Activated CD4-positive, alpha-beta T cell treated with anti-CD3 and anti-CD28 coated beads, Interleukin-2, amount 10 ng/mL, durations not matched to agents 7 days and 5 days (primary cell): ENCODE data around the gene SERBP1. TPM values are rescaled to one million over a fixed set of nuclear protein-coding genes. Genes with fewer than 3 reads are reported as not detected.

Experiments
- CTCF ChIA-PET: fragments of 350-600 bp; sonication (Branson Sonifier 250); formaldehyde crosslinking; loops from one replicate; lab custom pipeline; 2021; ENCODE audit warnings: antibody characterized with exemption; lab: Charles Lee
- POLR2A ChIA-PET: fragments of 350-600 bp; sonication (Branson Sonifier 250); formaldehyde crosslinking; loops from one replicate; lab custom pipeline; 2021; ENCODE audit warnings: antibody characterized with exemption; lab: Charles Lee
- DNase-seq: peaks from one replicate; pipeline ENCODE4 v3.0.0-alpha.2; 2020
- H3K27ac Mint-ChIP-seq: one replicate; pipeline ENCODE4 v1.8.0; 2021; ENCODE audit warnings: mild to moderate bottlenecking, moderate library complexity, mixed read lengths
- H3K27me3 Mint-ChIP-seq: one replicate; pipeline ENCODE4 v1.8.0; 2021; ENCODE audit warnings: mixed read lengths
- H3K36me3 Mint-ChIP-seq: one replicate; pipeline ENCODE4 v1.8.0; 2021; ENCODE audit warnings: low read depth, mixed read lengths
- H3K4me1 Mint-ChIP-seq: one replicate; pipeline ENCODE4 v1.8.0; 2021; ENCODE audit warnings: mixed read lengths
- H3K4me3 Mint-ChIP-seq: one replicate; pipeline ENCODE4 v1.8.0; 2021; ENCODE audit warnings: mild to moderate bottlenecking, moderate library complexity, mixed read lengths
- H3K9me3 Mint-ChIP-seq: one replicate; pipeline ENCODE4 v1.8.0; 2021; ENCODE audit warnings: mixed read lengths
- total RNA-seq, 2 experiments: library from RNA; stranded (reverse); gene quantifications; one replicate each; pipeline ENCODE4 v1.2.3, GENCODE V29; 2021

The SERBP1 gene
- total RNA-seq, 2 experiments from 2014 or later = 245 to 253 TPM

GRCh38 chr1:67399199-67399993 lies 30.8 kb downstream of the SERBP1 start:
- POLR2A ChIA-PET = no interaction called here
- Mint-ChIP-seq H3K4me1 (peaks cover 3% of the 10 kb centered on the region), H3K4me3 (no peak overlapping the region), H3K27me3 (no peaks in the 10 kb centered on the region), H3K9me3 (no peaks in the 10 kb centered on the region), H3K27ac (no peak overlapping the region), H3K36me3 (peaks cover 53% of the 10 kb centered on the region)
- CTCF ChIA-PET = interaction anchor here (1.2 to 3.1 kb wide), 3 partner anchors 9 to 21 kb away, joined by 4 to 13 read pairs (median 5); no protein-coding TSS in a partner anchor
- no peak for DNase-seq

DNA sequence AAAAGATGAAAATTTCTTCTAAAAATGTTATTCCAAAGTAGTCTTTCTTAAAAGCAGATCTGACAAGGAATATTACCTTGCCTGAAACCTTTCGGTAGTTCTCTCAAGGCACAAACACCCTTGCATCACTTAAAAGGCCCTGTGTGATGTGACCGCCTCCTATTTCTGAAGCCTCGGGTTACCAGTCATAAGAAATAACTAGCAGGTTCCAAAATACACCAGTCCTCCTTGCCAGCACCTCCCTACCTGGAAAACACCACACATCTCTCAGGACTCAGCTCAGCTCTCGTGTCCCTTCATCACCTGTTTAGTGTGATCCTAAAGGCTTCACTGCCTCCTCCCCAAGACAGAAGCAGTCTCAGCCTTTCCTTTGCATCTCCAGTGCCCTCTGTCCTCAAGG lies 35.7 kb downstream of the SERBP1 start:
- H3K27ac Mint-ChIP-seq = peak overlapping the region; percentile 25
- H3K9me3 Mint-ChIP-seq = no peaks in the 10 kb centered on the region
- POLR2A ChIA-PET = no interaction called here
- H3K4me3 Mint-ChIP-seq = no peak overlapping the region
- CTCF ChIA-PET = no interaction called here
- no peaks in the 10 kb centered on the region for H3K27me3 Mint-ChIP-seq
- H3K36me3 Mint-ChIP-seq = peaks cover 64% of the 10 kb centered on the region
- no peak for DNase-seq
- peaks cover 5% of the 10 kb centered on the region for H3K4me1 Mint-ChIP-seq

GRCh38 chr1:67393737-67394136 lies 36.5 kb downstream of the SERBP1 start:
- H3K27ac Mint-ChIP-seq = peak overlapping the region; percentile 21
- POLR2A ChIA-PET = no interaction called here
- CTCF ChIA-PET = interaction anchor here (1.5 kb wide), 1 partner anchor 182 kb away, joined by 3 read pairs; no protein-coding TSS in a partner anchor
- H3K27me3 Mint-ChIP-seq = no peaks in the 10 kb centered on the region
- DNase-seq = no peak
- H3K36me3 Mint-ChIP-seq = peaks cover 60% of the 10 kb centered on the region
- H3K4me1 Mint-ChIP-seq = peaks cover 2% of the 10 kb centered on the region
- H3K9me3 Mint-ChIP-seq = no peaks in the 10 kb centered on the region
- H3K4me3 Mint-ChIP-seq = no peak overlapping the region

GRCh38 chr1:67393240-67393639 lies 37.0 kb downstream of the SERBP1 start:
- ChIA-PET CTCF (interaction anchor here (1.5 kb wide), 1 partner anchor 182 kb away, joined by 3 read pairs; no protein-coding TSS in a partner anchor), POLR2A (no interaction called here)
- no peak overlapping the region for H3K4me3 Mint-ChIP-seq
- H3K27me3 Mint-ChIP-seq = no peaks in the 10 kb centered on the region
- H3K36me3 Mint-ChIP-seq = peaks cover 56% of the 10 kb centered on the region
- no peak for DNase-seq
- peak overlapping the region; percentile 79 for H3K27ac Mint-ChIP-seq
- H3K9me3 Mint-ChIP-seq = no peaks in the 10 kb centered on the region
- H3K4me1 Mint-ChIP-seq = peaks cover 2% of the 10 kb centered on the region

DNA sequence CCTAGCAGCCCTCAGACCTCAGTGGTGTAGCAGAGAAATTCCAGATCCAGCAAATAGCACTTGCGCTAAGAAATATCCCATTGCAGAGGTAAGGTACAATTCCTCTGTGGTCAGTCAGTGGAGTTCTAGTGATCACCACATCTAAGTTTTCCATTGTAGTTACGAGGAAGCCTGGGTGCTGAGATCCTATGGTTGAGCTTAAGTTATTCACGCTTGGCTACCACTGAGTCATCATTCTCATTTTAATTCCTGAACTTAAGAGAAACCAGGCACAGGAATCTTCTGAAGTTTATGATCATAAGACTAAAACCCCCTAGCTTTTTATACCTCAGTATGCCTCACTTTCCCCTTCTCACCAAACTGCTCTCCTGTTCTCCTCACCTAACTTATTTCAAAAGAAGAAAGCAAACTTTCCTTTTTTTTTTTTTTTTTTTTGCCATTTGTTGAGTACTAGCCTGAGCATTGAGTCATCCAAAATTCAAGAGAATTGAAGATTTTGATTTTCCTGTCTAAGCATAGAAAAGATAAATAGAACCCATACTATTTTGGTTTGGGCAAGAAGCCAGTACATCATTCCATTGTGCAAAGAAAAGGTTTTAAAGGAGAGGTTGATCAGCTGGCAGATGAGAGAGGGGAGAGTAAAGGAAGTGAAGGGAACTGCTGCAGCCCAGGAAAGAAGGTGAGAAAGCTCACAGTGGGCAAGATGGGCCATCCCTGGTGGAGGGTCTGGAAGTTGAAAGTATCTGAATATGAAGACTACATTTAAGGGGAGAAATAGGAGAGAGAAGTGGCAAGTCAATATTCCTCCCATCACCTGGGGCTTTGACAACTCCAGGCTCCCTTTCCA lies 39.9 kb downstream of the SERBP1 start:
- H3K27ac Mint-ChIP-seq = no peak overlapping the region
- no peak overlapping the region for H3K4me3 Mint-ChIP-seq
- no peaks in the 10 kb centered on the region for H3K27me3 Mint-ChIP-seq
- CTCF ChIA-PET = no interaction called here
- H3K36me3 Mint-ChIP-seq = peaks cover 48% of the 10 kb centered on the region
- peaks cover 2% of the 10 kb centered on the region for H3K4me1 Mint-ChIP-seq
- DNase-seq = no peak
- POLR2A ChIA-PET = no interaction called here
- peaks cover 7% of the 10 kb centered on the region for H3K9me3 Mint-ChIP-seq

- CTCF ChIA-PET = interaction anchor here (1.2 kb wide), 1 partner anchor 35 kb away, joined by 3 read pairs; no protein-coding TSS in a partner anchor
- POLR2A ChIA-PET = no interaction called here
- DNase-seq = no peak
- Mint-ChIP-seq H3K4me3 (no peak overlapping the region), H3K4me1 (no peaks in the 10 kb centered on the region), H3K27ac (no peak overlapping the region), H3K9me3 (peaks cover 45% of the 10 kb centered on the region), H3K36me3 (peaks cover 73% of the 10 kb centered on the region), H3K27me3 (no peaks in the 10 kb centered on the region)
Observed at GRCh38 chr1:67383999-67384638, 46.1 kb downstream of the SERBP1 start.

- H3K4me3 Mint-ChIP-seq = no peak overlapping the region
- POLR2A ChIA-PET = no interaction called here
- CTCF ChIA-PET = interaction anchor here (0.7 to 0.8 kb wide), 3 partner anchors 50 to 195 kb away, joined by 3 to 7 read pairs (median 4); no protein-coding TSS in a partner anchor
- peaks cover 48% of the 10 kb centered on the region for H3K9me3 Mint-ChIP-seq
- H3K36me3 Mint-ChIP-seq = peaks cover 78% of the 10 kb centered on the region
- no peaks in the 10 kb centered on the region for H3K27me3 Mint-ChIP-seq
- no peak overlapping the region for H3K27ac Mint-ChIP-seq
- no peak for DNase-seq
- H3K4me1 Mint-ChIP-seq = peaks cover 3% of the 10 kb centered on the region
Observed at GRCh38 chr1:67382292-67382691, 47.9 kb downstream of the SERBP1 start.

DNA sequence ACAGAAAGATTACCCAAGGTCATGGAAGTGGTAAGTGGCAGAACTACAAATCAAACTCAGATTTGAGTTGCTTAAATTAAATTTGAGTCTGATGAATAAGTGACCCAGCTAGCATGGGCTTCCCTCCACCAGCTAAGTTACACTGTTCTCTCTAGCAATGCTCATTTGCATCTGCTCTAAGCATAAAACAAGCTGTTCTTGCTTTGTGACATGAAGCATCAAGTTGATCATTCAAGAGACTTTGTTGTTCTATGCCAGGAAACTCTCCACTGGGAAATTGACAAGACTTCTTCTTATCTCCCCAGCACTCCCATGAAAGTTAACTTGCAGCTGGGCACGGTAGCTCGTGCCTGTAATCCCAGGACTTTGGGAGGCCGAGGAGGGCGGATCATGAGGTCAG lies 49.0 kb downstream of the SERBP1 start:
- ChIA-PET POLR2A (no interaction called here), CTCF (interaction anchor here (1.3 kb wide), 1 partner anchor 17 kb away, joined by 3 read pairs; no protein-coding TSS in a partner anchor)
- H3K27me3 Mint-ChIP-seq = no peaks in the 10 kb centered on the region
- no peak overlapping the region for H3K27ac Mint-ChIP-seq
- DNase-seq = no peak
- peaks cover 46% of the 10 kb centered on the region for H3K9me3 Mint-ChIP-seq
- H3K36me3 Mint-ChIP-seq = peaks cover 84% of the 10 kb centered on the region
- H3K4me3 Mint-ChIP-seq = no peak overlapping the region
- peaks cover 3% of the 10 kb centered on the region for H3K4me1 Mint-ChIP-seq

- H3K4me3 Mint-ChIP-seq = no peak overlapping the region
- ChIA-PET POLR2A (no interaction called here), CTCF (interaction anchor here (1.1 to 1.3 kb wide), 2 partner anchors 9 to 37 kb away, joined by 3 read pairs; no protein-coding TSS in a partner anchor)
- H3K9me3 Mint-ChIP-seq = peaks cover 13% of the 10 kb centered on the region
- no peak for DNase-seq
- peaks cover 68% of the 10 kb centered on the region for H3K36me3 Mint-ChIP-seq
- no peak overlapping the region for H3K27ac Mint-ChIP-seq
- no peaks in the 10 kb centered on the region for H3K27me3 Mint-ChIP-seq
- peaks cover 3% of the 10 kb centered on the region for H3K4me1 Mint-ChIP-seq
Observed at GRCh38 chr1:67377253-67377652, 52.9 kb downstream of the SERBP1 start.

GRCh38 chr1:67376381-67376780 lies 53.8 kb downstream of the SERBP1 start:
- Mint-ChIP-seq H3K4me1 (peaks cover 3% of the 10 kb centered on the region), H3K9me3 (peaks cover 9% of the 10 kb centered on the region), H3K36me3 (peaks cover 67% of the 10 kb centered on the region), H3K27me3 (no peaks in the 10 kb centered on the region), H3K27ac (peak overlapping the region; percentile 3), H3K4me3 (no peak overlapping the region)
- no peak for DNase-seq
- POLR2A ChIA-PET = no interaction called here
- CTCF ChIA-PET = interaction anchor here (1.1 to 1.3 kb wide), 2 partner anchors 8 to 37 kb away, joined by 3 read pairs; no protein-coding TSS in a partner anchor

GRCh38 chr1:67372898-67373297 lies 57.3 kb downstream of the SERBP1 start:
- CTCF ChIA-PET = interaction anchor here (1.1 kb wide), 1 partner anchor 27 kb away, joined by 4 read pairs; no protein-coding TSS in a partner anchor
- Mint-ChIP-seq H3K4me3 (no peak overlapping the region), H3K4me1 (peaks cover 3% of the 10 kb centered on the region), H3K36me3 (peaks cover 64% of the 10 kb centered on the region), H3K9me3 (peaks cover 3% of the 10 kb centered on the region), H3K27me3 (no peaks in the 10 kb centered on the region), H3K27ac (no peak overlapping the region)
- POLR2A ChIA-PET = no interaction called here
- DNase-seq = no peak

GRCh38 chr1:67372136-67372535 lies 58.1 kb downstream of the SERBP1 start:
- Mint-ChIP-seq H3K4me3 (no peak overlapping the region), H3K4me1 (no peaks in the 10 kb centered on the region), H3K36me3 (peaks cover 61% of the 10 kb centered on the region), H3K27ac (no peak overlapping the region), H3K9me3 (no peaks in the 10 kb centered on the region), H3K27me3 (no peaks in the 10 kb centered on the region)
- DNase-seq = no peak
- ChIA-PET CTCF (no interaction called here), POLR2A (no interaction called here)
